ENCODE measurements around the gene SLC25A1. TPM values are rescaled to one million over a fixed set of nuclear protein-coding genes. Genes with fewer than 3 reads are reported as not detected.

The SLC25A1 gene
- total RNA-seq, 1 experiment from 2014 or later = 162 TPM

- POLR2A ChIA-PET = interaction anchor here (0.6 kb wide), 1 partner anchor 17 kb away, joined by 4 read pairs; no protein-coding TSS in a partner anchor
- peak; percentile 57 to 77; a peak in 3 of 4 replicates for TF ChIP-seq REST (IDR thresholded peaks at IDR 0.05; ENCODE audit: insufficient read depth in 1 of 2, low read depth in 2 of 2, low read length in 1 of 2)
- TF ChIP-seq SIN3A (IDR thresholded peaks at IDR 0.05; ENCODE audit: borderline replicate concordance, insufficient read depth, low read depth, low read length) = no peak
- BruUV-seq (replicated peaks) = no TSS peak
- intact Hi-C loops (cut with micrococcal nuclease; ENCODE audit: unreplicated experiment) (no loop called here), in situ Hi-C loops (cut with HindIII; ENCODE audit: low pct_unique_long_range_greater_than_20kb, low sequenced_read_pairs) (no loop called here)
- Histone ChIP-seq H3K9me3 (ENCODE audit: control insufficient read depth, insufficient read depth, low read depth, low read length) (no peaks in the 10 kb centered on the region), H3K27ac (ENCODE audit: low read length) (no peak overlapping the region), H3K4me3 (ENCODE audit: low read depth in 2 of 2, low read length in 2 of 2) (no peak overlapping the region), H3K27me3 (ENCODE audit: control insufficient read depth, insufficient read depth, low read length) (no peaks in the 10 kb centered on the region), H3K36me3 (ENCODE audit: control insufficient read depth, insufficient read depth, low read length) (no peaks in the 10 kb centered on the region), H3K4me1 (ENCODE audit: control insufficient read depth, insufficient read depth, low read length) (no peaks in the 10 kb centered on the region)
- no peak for ATAC-seq
- DNase-seq (ENCODE audit: low read depth, low spot score) = no peak
- CTCF ChIA-PET = no interaction called here
Measured at GRCh38 chr22:19201869-19202798, 23.6 kb upstream of the SLC25A1 start.

GRCh38 chr22:19201130-19201868, 22.8 kb upstream of the SLC25A1 start:
- BruUV-seq (replicated peaks) = no TSS peak

More at GRCh38 chr22:19201130-19201868, 22.8 kb upstream of the SLC25A1 start:
- Histone ChIP-seq H3K27me3 (ENCODE audit: control insufficient read depth, insufficient read depth, low read length) (no peaks in the 10 kb centered on the region), H3K27ac (ENCODE audit: low read length) (no peak overlapping the region), H3K36me3 (ENCODE audit: control insufficient read depth, insufficient read depth, low read length) (no peaks in the 10 kb centered on the region), H3K4me3 (ENCODE audit: low read depth in 2 of 2, low read length in 2 of 2) (no peak overlapping the region), H3K4me1 (ENCODE audit: control insufficient read depth, insufficient read depth, low read length) (no peaks in the 10 kb centered on the region), H3K9me3 (ENCODE audit: control insufficient read depth, insufficient read depth, low read depth, low read length) (no peaks in the 10 kb centered on the region)
- ATAC-seq (no peak), DNase-seq (ENCODE audit: low read depth, low spot score) (no peak)
- ChIA-PET POLR2A (no interaction called here), CTCF (no interaction called here)
- intact Hi-C loops (cut with micrococcal nuclease; ENCODE audit: unreplicated experiment) (no loop called here), in situ Hi-C loops (cut with HindIII; ENCODE audit: low pct_unique_long_range_greater_than_20kb, low sequenced_read_pairs) (no loop called here)
- TF ChIP-seq SIN3A (IDR thresholded peaks at IDR 0.05; ENCODE audit: borderline replicate concordance, insufficient read depth, low read depth, low read length) (no peak), CTCF (IDR thresholded peaks at IDR 0.05) (no peak), REST (IDR thresholded peaks at IDR 0.05; ENCODE audit: insufficient read depth in 1 of 2, low read depth in 2 of 2, low read length in 1 of 2) (no peak), POLR2AphosphoS5 (IDR thresholded peaks at IDR 0.05; ENCODE audit: low read depth, low read length) (no peak)

Measured in Panc1 (cell line).